Lower lobe of right lung (tissue), 2 donors: Measurements from ENCODE around the gene LRP5. TPM values are rescaled to one million over a fixed set of nuclear protein-coding genes. Genes with fewer than 3 reads are reported as not detected.

Experiments used
- ATAC-seq, 2 donors: fragments of 200-7000 bp; cut with Tn5 transposase; one replicate each; pipeline ENCODE4 v1.9.1; 2020 to 2022; ENCODE audit warnings: mild to moderate bottlenecking in 2 of 2, moderate library complexity in 2 of 2
- DNase-seq: peaks from one replicate; pipeline ENCODE4 v3.0.0-alpha.2; 2020
- H3K27ac ChIP-seq: fragments of 200-600 bp; one replicate; pipeline ENCODE4 v1.8.0; 2022
- H3K27me3 ChIP-seq: fragments of 200-600 bp; one replicate; pipeline ENCODE4 v1.8.0; 2022; ENCODE audit warnings: low read depth
- H3K36me3 ChIP-seq: fragments of 200-600 bp; one replicate; pipeline ENCODE4 v1.8.0; 2022; ENCODE audit warnings: mild to moderate bottlenecking
- H3K4me1 ChIP-seq: fragments of 200-600 bp; one replicate; pipeline ENCODE4 v1.8.0; 2022
- H3K4me3 ChIP-seq: fragments of 200-600 bp; one replicate; pipeline ENCODE4 v1.8.0; 2022; ENCODE audit warnings: mild to moderate bottlenecking
- H3K9me3 ChIP-seq: fragments of 200-600 bp; one replicate; pipeline ENCODE4 v1.8.0; 2022
- CTCF ChIP-seq: fragments of 200-600 bp; IDR thresholded peaks from one replicate; pipeline ENCODE4 v1.8.0; 2022; ENCODE audit warnings: antibody characterized with exemption, mild to moderate bottlenecking
- intact Hi-C: fragments of 100-400 bp; cut with DNase I; formaldehyde crosslinking; loops from one replicate; pipeline ENCODE4 v1.11.0; 2022
- total RNA-seq: library from RNA; stranded (reverse); fragmentation: NEBNext Ultra II Directional; extraction: Animal tissue kit (Norgen Biotek cat#: 25700); gene quantifications from one replicate; pipeline ENCODE4 v1.2.1, GENCODE V29; 2021
- donor health status: DM: no; HTN: yes; CAD: no; lungs with severe emphysema.

The LRP5 gene
- total RNA-seq, 1 donor from 2014 or later = 66.1 TPM

GRCh38 chr11:68418648-68419047, 106.3 kb downstream of the LRP5 start:
- Histone ChIP-seq H3K9me3 (no peaks in the 10 kb centered on the region), H3K36me3 (peaks cover 58% of the 10 kb centered on the region), H3K4me3 (no peak overlapping the region), H3K4me1 (no peaks in the 10 kb centered on the region), H3K27ac (no peak overlapping the region), H3K27me3 (no peaks in the 10 kb centered on the region)
- DNase-seq (no peak), ATAC-seq (no peak)
- no peak for TF ChIP-seq CTCF
- intact Hi-C loops = no loop called here

GRCh38 chr11:68420171-68420570, 107.8 kb downstream of the LRP5 start:
- H3K4me1 ChIP-seq = no peaks in the 10 kb centered on the region
- no peak for TF ChIP-seq CTCF
- H3K27me3 ChIP-seq = no peaks in the 10 kb centered on the region
- intact Hi-C loops = no loop called here
- H3K9me3 ChIP-seq = no peaks in the 10 kb centered on the region
- H3K4me3 ChIP-seq = no peak overlapping the region
- no peak for ATAC-seq
- H3K27ac ChIP-seq = no peak overlapping the region
- peaks cover 58% of the 10 kb centered on the region for H3K36me3 ChIP-seq
- no peak for DNase-seq

GRCh38 chr11:68423481-68423880, 111.1 kb downstream of the LRP5 start:
- intact Hi-C loops = no loop called here
- no peak for TF ChIP-seq CTCF
- no peak overlapping the region for H3K27ac ChIP-seq
- DNase-seq (no peak), ATAC-seq (no peak)
- no peaks in the 10 kb centered on the region for H3K27me3 ChIP-seq
- no peaks in the 10 kb centered on the region for H3K9me3 ChIP-seq
- H3K4me3 ChIP-seq = no peak overlapping the region
- no peaks in the 10 kb centered on the region for H3K4me1 ChIP-seq
- H3K36me3 ChIP-seq = peaks cover 59% of the 10 kb centered on the region

- no peak overlapping the region for H3K27ac ChIP-seq
- H3K9me3 ChIP-seq = peaks cover 3% of the 10 kb centered on the region
- no peak for DNase-seq
- no peak overlapping the region for H3K4me3 ChIP-seq
- no peaks in the 10 kb centered on the region for H3K27me3 ChIP-seq
- no peaks in the 10 kb centered on the region for H3K4me1 ChIP-seq
- H3K36me3 ChIP-seq = peaks cover 56% of the 10 kb centered on the region
- intact Hi-C loops = no loop called here
- no peak for ATAC-seq
- no peak for TF ChIP-seq CTCF
Observed at GRCh38 chr11:68424101-68424632, 111.8 kb downstream of the LRP5 start.

- DNase-seq (no peak), ATAC-seq (peak in 1 of 2 donors; percentile 4)
- Histone ChIP-seq H3K9me3 (peaks cover 14% of the 10 kb centered on the region), H3K36me3 (peaks cover 59% of the 10 kb centered on the region), H3K27ac (no peak overlapping the region), H3K4me3 (no peak overlapping the region), H3K4me1 (no peaks in the 10 kb centered on the region), H3K27me3 (no peaks in the 10 kb centered on the region)
- intact Hi-C loops = no loop called here
- TF ChIP-seq CTCF = no peak
Observed at GRCh38 chr11:68424981-68425865, 112.8 kb downstream of the LRP5 start.
